Skeletal muscle satellite cell (primary cell): ENCODE results near the gene ARHGAP15.

Source experiments
- H3K27me3 ChIP-seq: 2 replicates; pipeline ENCODE4 v1.7.0; 2013; ENCODE audit warnings: low read length; ENCODE audit not compliant: control insufficient read depth, insufficient read depth
- H3K36me3 ChIP-seq: 2 replicates; pipeline ENCODE4 v1.7.0; 2013; ENCODE audit warnings: mild to moderate bottlenecking, control low read depth, low read length; ENCODE audit not compliant: insufficient read depth
- H3K4me1 ChIP-seq: 2 replicates; pipeline ENCODE4 v1.7.0; 2013; ENCODE audit warnings: low read length; ENCODE audit not compliant: control insufficient read depth, insufficient read depth
- H3K4me2 ChIP-seq: 2 replicates; pipeline ENCODE4 v1.7.0; 2013; ENCODE audit warnings: mild to moderate bottlenecking, low read length
- H3K4me3 ChIP-seq: 2 replicates; pipeline ENCODE4 v1.7.0; 2013; ENCODE audit warnings: low read length
- H3K9ac ChIP-seq: 2 replicates; pipeline ENCODE4 v1.7.0; 2013; ENCODE audit warnings: mild to moderate bottlenecking, low read depth, low read length, moderate library complexity
- H3K9me3 ChIP-seq: replicated peaks from 2 replicates; pipeline ENCODE4 v1.7.0; 2013; ENCODE audit warnings: mild to moderate bottlenecking, control low read depth, low read length

Gene ARHGAP15

GRCh38 chr2:143481733-143482132 is 352.5 kb downstream of the ARHGAP15 start:
- Histone ChIP-seq H3K9ac (no peak overlapping the region), H3K4me3 (no peak overlapping the region), H3K9me3 (no peaks in the 10 kb centered on the region), H3K4me2 (no peak overlapping the region), H3K4me1 (no peaks in the 10 kb centered on the region), H3K27me3 (no peaks in the 10 kb centered on the region), H3K36me3 (no peaks in the 10 kb centered on the region)

- Histone ChIP-seq H3K4me2 (no peak overlapping the region), H3K4me1 (no peaks in the 10 kb centered on the region), H3K9me3 (no peaks in the 10 kb centered on the region), H3K9ac (no peak overlapping the region), H3K36me3 (no peaks in the 10 kb centered on the region), H3K27me3 (no peaks in the 10 kb centered on the region), H3K4me3 (no peak overlapping the region)
These were observed 353.1 kb downstream of the ARHGAP15 start for GRCh38 chr2:143482316-143482715.

- Histone ChIP-seq H3K4me3 (no peak overlapping the region), H3K4me1 (no peaks in the 10 kb centered on the region), H3K9ac (no peak overlapping the region), H3K36me3 (no peaks in the 10 kb centered on the region), H3K27me3 (no peaks in the 10 kb centered on the region), H3K9me3 (no peaks in the 10 kb centered on the region), H3K4me2 (no peak overlapping the region)
These were observed 353.6 kb downstream of the ARHGAP15 start for GRCh38 chr2:143482771-143483170.

- Histone ChIP-seq H3K9ac (no peak overlapping the region), H3K36me3 (no peaks in the 10 kb centered on the region), H3K4me3 (no peak overlapping the region)
These were observed 357.8 kb downstream of the ARHGAP15 start for GRCh38 chr2:143486976-143487375.

GRCh38 chr2:143489145-143489544 is 359.9 kb downstream of the ARHGAP15 start:
- H3K27me3 ChIP-seq: no peaks in the 10 kb centered on the region
- H3K4me3 ChIP-seq: peak overlapping the region; percentile 2
- H3K9ac ChIP-seq: no peak overlapping the region
- no peaks in the 10 kb centered on the region for H3K36me3 ChIP-seq
- peak overlapping the region; percentile 65 for H3K4me2 ChIP-seq
- H3K9me3 ChIP-seq: no peaks in the 10 kb centered on the region
- peaks cover 11% of the 10 kb centered on the region for H3K4me1 ChIP-seq

More at GRCh38 chr2:143486976-143487375, 357.8 kb downstream of the ARHGAP15 start:
- no peaks in the 10 kb centered on the region for H3K9me3 ChIP-seq
- no peak overlapping the region for H3K4me2 ChIP-seq
- H3K27me3 ChIP-seq: no peaks in the 10 kb centered on the region
- peaks cover 11% of the 10 kb centered on the region for H3K4me1 ChIP-seq

GRCh38 chr2:143491131-143491530 is 361.9 kb downstream of the ARHGAP15 start:
- no peak overlapping the region for H3K4me3 ChIP-seq
- no peaks in the 10 kb centered on the region for H3K9me3 ChIP-seq
- H3K27me3 ChIP-seq: no peaks in the 10 kb centered on the region
- no peak overlapping the region for H3K9ac ChIP-seq
- H3K4me2 ChIP-seq: no peak overlapping the region
- no peaks in the 10 kb centered on the region for H3K36me3 ChIP-seq
- peaks cover 11% of the 10 kb centered on the region for H3K4me1 ChIP-seq

GRCh38 chr2:143493339-143493738 is 364.1 kb downstream of the ARHGAP15 start:
- Histone ChIP-seq H3K4me3 (no peak overlapping the region), H3K9ac (no peak overlapping the region), H3K27me3 (no peaks in the 10 kb centered on the region), H3K4me1 (peaks cover 11% of the 10 kb centered on the region), H3K4me2 (no peak overlapping the region), H3K9me3 (no peaks in the 10 kb centered on the region), H3K36me3 (no peaks in the 10 kb centered on the region)

GRCh38 chr2:143497726-143498125 is 368.5 kb downstream of the ARHGAP15 start:
- H3K4me3 ChIP-seq: no peak overlapping the region
- H3K9me3 ChIP-seq: no peaks in the 10 kb centered on the region
- H3K4me2 ChIP-seq: no peak overlapping the region
- no peaks in the 10 kb centered on the region for H3K4me1 ChIP-seq
- H3K27me3 ChIP-seq: no peaks in the 10 kb centered on the region
- no peaks in the 10 kb centered on the region for H3K36me3 ChIP-seq
- H3K9ac ChIP-seq: no peak overlapping the region

GRCh38 chr2:143498496-143498895 is 369.3 kb downstream of the ARHGAP15 start:
- H3K4me2 ChIP-seq: no peak overlapping the region
- no peak overlapping the region for H3K9ac ChIP-seq
- no peaks in the 10 kb centered on the region for H3K27me3 ChIP-seq
- no peak overlapping the region for H3K4me3 ChIP-seq
- no peaks in the 10 kb centered on the region for H3K4me1 ChIP-seq
- no peaks in the 10 kb centered on the region for H3K36me3 ChIP-seq
- no peaks in the 10 kb centered on the region for H3K9me3 ChIP-seq

- no peak overlapping the region for H3K4me3 ChIP-seq
- no peak overlapping the region for H3K4me2 ChIP-seq
- no peaks in the 10 kb centered on the region for H3K9me3 ChIP-seq
- no peaks in the 10 kb centered on the region for H3K4me1 ChIP-seq
- no peak overlapping the region for H3K9ac ChIP-seq
- no peaks in the 10 kb centered on the region for H3K36me3 ChIP-seq
- H3K27me3 ChIP-seq: no peaks in the 10 kb centered on the region
These were observed 369.8 kb downstream of the ARHGAP15 start for GRCh38 chr2:143499061-143499460.

GRCh38 chr2:143501106-143501676 is 372.0 kb downstream of the ARHGAP15 start:
- Histone ChIP-seq H3K9me3 (no peaks in the 10 kb centered on the region), H3K4me1 (no peaks in the 10 kb centered on the region), H3K4me2 (no peak overlapping the region), H3K27me3 (no peaks in the 10 kb centered on the region), H3K4me3 (no peak overlapping the region), H3K9ac (no peak overlapping the region), H3K36me3 (no peaks in the 10 kb centered on the region)

- Histone ChIP-seq H3K9me3 (no peaks in the 10 kb centered on the region), H3K4me3 (no peak overlapping the region), H3K4me1 (no peaks in the 10 kb centered on the region), H3K9ac (no peak overlapping the region), H3K27me3 (no peaks in the 10 kb centered on the region), H3K36me3 (no peaks in the 10 kb centered on the region), H3K4me2 (no peak overlapping the region)
These were observed 374.1 kb downstream of the ARHGAP15 start for GRCh38 chr2:143503280-143503679.
